Ovary (tissue), 9 donors: Measurements from ENCODE around the gene GLYATL1. TPM values are rescaled to one million over a fixed set of nuclear protein-coding genes. Genes with fewer than 3 reads are reported as not detected.
"Not testable (repeated sequence)": the region's sequence is repeated elsewhere in the genome, so short reads cannot be mapped to it uniquely, and the experiment has no call there.

ENCODE experiments used
- DNase-seq, 5 donors: peaks; one replicate each; pipeline ENCODE4 v3.0.0-alpha.2; 2019 to 2020
- H3K27ac ChIP-seq, 2 donors: fragments of 200-600 bp; one replicate each; pipeline versions ENCODE4 v1.5.1 to v1.8.0; 2019 to 2022
- H3K27me3 ChIP-seq: fragments of 200-600 bp; one replicate; pipeline ENCODE4 v1.8.0; 2022
- H3K36me3 ChIP-seq: fragments of 200-600 bp; sonication (generic); one replicate; pipeline ENCODE4 v1.5.1; 2019
- H3K4me1 ChIP-seq: one replicate; pipeline ENCODE4 v1.8.1; 2013; ENCODE audit warnings: mild to moderate bottlenecking, moderate library complexity; ENCODE audit not compliant: insufficient read depth
- H3K4me3 ChIP-seq: fragments of 200-600 bp; sonication (generic); one replicate; pipeline ENCODE4 v1.5.1; 2017
- H3K9me3 ChIP-seq, 2 donors: fragments of 200-600 bp in 1 of 2; sonication (generic) in 1 of 2; one replicate each; pipeline versions ENCODE4 v1.5.1 to v1.8.1; 2013 to 2019; ENCODE audit warnings: mild to moderate bottlenecking in 1 of 2, moderate library complexity in 1 of 2
- EP300 ChIP-seq: sonication (generic); formaldehyde crosslinking; IDR thresholded peaks from one replicate; pipeline ENCODE4 v1.6.1; 2017; ENCODE audit warnings: antibody characterized with exemption
- POLR2A ChIP-seq: fragments of 450-650 bp; IDR thresholded peaks from one replicate; pipeline ENCODE4 v1.6.1; 2017; ENCODE audit warnings: antibody characterized with exemption, mild to moderate bottlenecking, moderate library complexity
- WGBS, 3 donors: extraction: QIAGEN DNeasy Blood & Tissue Kit in 1 of 3; methylation state at CpG; one replicate each; pipeline versions ENCODE4 v1.1.5 to v1.1.7; 2013 to 2017; 5-methylcytosine and 5-hydroxymethylcytosine counted together
- intact Hi-C, 4 donors: fragments of 100-400 bp; cut with DNase I; formaldehyde crosslinking; loops; one replicate each; pipeline versions ENCODE4 v1.11.0 to v1.15.1; 2022 to 2023
- polyA plus RNA-seq, 2 donors: library from polyadenylated mRNA; stranded (reverse); fragments of 200-250 nt in 1 of 2; fragments of 350-450 nt in 1 of 2; fragmentation: Illumina TruSeq in 1 of 2; extraction: RNeasy Lipid Tissue Mini Kit (QIAGEN cat#74804) in 1 of 2; gene quantifications; one replicate each; pipeline ENCODE4 v1.2.3, GENCODE V29; 2013 to 2014
- total RNA-seq, 7 donors: library from RNA; depleted of rRNA in 2 of 7; stranded (reverse); fragments of >200 nt in 2 of 7; fragmentation: NEBNext Ultra II Directional in 3 of 7; extraction: Animal tissue kit (Norgen Biotek cat#: 25700) in 3 of 7; gene quantifications; one replicate each; pipeline versions ENCODE4 v1.1.0 to v1.2.4, GENCODE V29; 2016 to 2023
- TF ChIP-seq, protein P1 (sequence below), 3 donors: fragments of 450-650 bp in 2 of 3; fragments of 200-600 bp in 1 of 3; IDR thresholded peaks; one replicate each; pipeline versions ENCODE4 v1.5.1 to v1.8.0; 2016 to 2022; ENCODE audit warnings: antibody characterized with exemption in 3 of 3, mild to moderate bottlenecking in 1 of 3
- donor health status: DM: no; HTN: no; CAD: no; lungs with moderate emphysema.
- donor health status: DM: no; HTN: no; CAD: no.
- donor health status: Bipolar disorder and iron deficiency.
- donor health status: DM: yes; HTN: yes; CAD: no.
- donor health status: DM: no; HTN: no; CAD: no.
- donor health status: DM: yes; HTN: yes; CAD: no.

Gene GLYATL1
- total and polyA plus RNA-seq, 9 donors = 0.02 to 1.5 (median 0.23) TPM; not detected in 6

DNA sequence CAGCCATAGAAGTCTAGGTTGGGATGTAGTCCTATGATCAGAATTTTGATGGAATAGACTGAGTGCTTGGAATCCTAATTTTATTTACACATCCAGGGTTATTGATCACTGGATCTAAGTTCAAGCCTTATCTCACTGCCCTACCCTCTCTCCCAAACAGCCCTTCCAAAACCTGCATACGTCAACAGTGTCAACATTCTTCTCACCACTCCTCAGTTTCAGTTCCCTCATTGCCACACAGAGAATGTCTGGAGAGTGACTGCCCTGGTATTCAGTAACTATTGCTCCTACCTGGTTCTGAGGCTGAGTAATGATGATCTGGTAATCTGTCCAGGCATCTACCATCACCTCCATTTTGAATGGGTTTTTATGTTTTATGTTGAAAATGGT, 60.0 kb downstream of the GLYATL1 start:
- Histone ChIP-seq H3K4me1 (no peaks in the 10 kb centered on the region), H3K36me3 (no peaks in the 10 kb centered on the region), H3K9me3 (no peaks in the 10 kb centered on the region), H3K4me3 (no peak overlapping the region), H3K27me3 (no peaks in the 10 kb centered on the region), H3K27ac (no peak overlapping the region)
- intact Hi-C loops = no loop called here
- no peak for TF ChIP-seq EP300
- TF ChIP-seq POLR2A = no peak
- TF ChIP-seq, protein P1, sequence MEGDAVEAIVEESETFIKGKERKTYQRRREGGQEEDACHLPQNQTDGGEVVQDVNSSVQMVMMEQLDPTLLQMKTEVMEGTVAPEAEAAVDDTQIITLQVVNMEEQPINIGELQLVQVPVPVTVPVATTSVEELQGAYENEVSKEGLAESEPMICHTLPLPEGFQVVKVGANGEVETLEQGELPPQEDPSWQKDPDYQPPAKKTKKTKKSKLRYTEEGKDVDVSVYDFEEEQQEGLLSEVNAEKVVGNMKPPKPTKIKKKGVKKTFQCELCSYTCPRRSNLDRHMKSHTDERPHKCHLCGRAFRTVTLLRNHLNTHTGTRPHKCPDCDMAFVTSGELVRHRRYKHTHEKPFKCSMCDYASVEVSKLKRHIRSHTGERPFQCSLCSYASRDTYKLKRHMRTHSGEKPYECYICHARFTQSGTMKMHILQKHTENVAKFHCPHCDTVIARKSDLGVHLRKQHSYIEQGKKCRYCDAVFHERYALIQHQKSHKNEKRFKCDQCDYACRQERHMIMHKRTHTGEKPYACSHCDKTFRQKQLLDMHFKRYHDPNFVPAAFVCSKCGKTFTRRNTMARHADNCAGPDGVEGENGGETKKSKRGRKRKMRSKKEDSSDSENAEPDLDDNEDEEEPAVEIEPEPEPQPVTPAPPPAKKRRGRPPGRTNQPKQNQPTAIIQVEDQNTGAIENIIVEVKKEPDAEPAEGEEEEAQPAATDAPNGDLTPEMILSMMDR (IDR thresholded peaks at IDR 0.05) = no peak
- WGBS, 3 donors = 70 to 83% (median 81%) methylated on average over 1 of the region's 1 CpG
- no peak for DNase-seq

DNA sequence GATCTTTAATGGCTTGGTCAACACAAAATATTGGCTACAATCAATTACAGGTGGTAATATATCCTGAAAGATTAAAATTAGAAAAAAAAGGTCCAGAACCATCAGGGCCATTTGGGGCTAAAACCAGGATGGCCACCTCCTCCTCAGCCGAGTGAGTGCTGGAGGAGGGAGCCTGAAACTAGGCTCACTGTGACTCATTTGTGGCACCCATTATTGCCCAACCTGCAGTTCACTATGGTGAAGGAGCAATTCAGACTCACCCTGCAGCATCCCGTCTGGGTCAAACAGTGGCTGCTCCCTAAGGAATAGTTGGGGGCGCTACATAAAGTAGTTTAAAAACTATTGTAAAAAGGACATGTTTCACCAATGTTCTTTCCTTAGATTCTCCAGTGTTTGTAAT, 60.7 kb downstream of the GLYATL1 start:
- Histone ChIP-seq H3K4me1 (no peaks in the 10 kb centered on the region), H3K27ac (no peak overlapping the region), H3K9me3 (no peaks in the 10 kb centered on the region), H3K4me3 (no peak overlapping the region), H3K27me3 (no peaks in the 10 kb centered on the region), H3K36me3 (no peaks in the 10 kb centered on the region)
- intact Hi-C loops = no loop called here
- 68 to 74% (median 68%) methylated on average over 3 of the region's 3 CpGs for WGBS, 3 donors
- TF ChIP-seq, protein P1 (IDR thresholded peaks at IDR 0.05) = no peak
- no peak for TF ChIP-seq EP300
- no peak for TF ChIP-seq POLR2A
- no peak for DNase-seq

DNA sequence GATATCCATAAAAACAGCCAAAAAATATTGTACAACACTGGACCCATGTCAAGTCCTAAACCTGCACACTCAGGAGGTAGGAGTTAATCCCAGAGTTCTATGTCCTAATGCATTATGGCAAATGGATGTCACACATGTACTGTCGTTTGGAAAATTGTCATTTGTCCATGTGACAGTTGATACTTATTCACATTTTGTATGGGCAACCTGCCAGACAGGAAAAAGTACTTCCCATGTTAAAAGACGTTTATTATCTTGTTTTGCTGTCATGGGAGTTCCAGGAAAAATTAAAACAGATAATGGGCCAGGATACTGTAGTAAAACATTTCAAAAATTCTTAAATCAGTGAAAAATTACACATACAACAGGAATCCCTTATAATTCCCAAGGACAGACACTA, 62.7 kb downstream of the GLYATL1 start:
- H3K4me1 ChIP-seq, H3K27me3 ChIP-seq, H3K9me3 ChIP-seq, intact Hi-C loops, DNase-seq, H3K4me3 ChIP-seq, H3K27ac ChIP-seq, H3K36me3 ChIP-seq: not testable (repeated sequence)
- 11 to 16% (median 14%) methylated on average over 2 of the region's 2 CpGs for WGBS, 3 donors

Other genes with a start within 250 kb of the GLYATL1 start
- under 1 TPM in 1 of 7 donors, not detected in 6; 0.18 TPM for gene GLYAT, start 207.5 kb upstream of the GLYATL1 start, total RNA-seq
- not detected for gene GLYAT, start 207.5 kb upstream of the GLYATL1 start, polyA plus RNA-seq
- not detected for gene GLYATL2, start 94.8 kb upstream of the GLYATL1 start, total RNA-seq
- not detected for gene GLYATL2, start 94.8 kb upstream of the GLYATL1 start, polyA plus RNA-seq
- not detected for gene GLYATL1B, start 146.8 kb downstream of the GLYATL1 start, total RNA-seq
- gene GLYATL1B, start 146.8 kb downstream of the GLYATL1 start, polyA plus RNA-seq = not detected
- gene FAM111B, start 167.7 kb downstream of the GLYATL1 start, total RNA-seq = 1 to 10 TPM in 1 of 7 donors, under 1 TPM in 4, not detected in 2; 0.12 to 1.9 (median 0.18) TPM
- gene FAM111B, start 167.7 kb downstream of the GLYATL1 start, polyA plus RNA-seq = under 1 TPM; 0.13 to 0.25 TPM
- 10 to 100 TPM; 17.5 to 26.5 (median 20.4) TPM for gene FAM111A, start 203.4 kb downstream of the GLYATL1 start, total RNA-seq
- 10 to 100 TPM; 10.6 to 22.1 TPM for gene FAM111A, start 203.4 kb downstream of the GLYATL1 start, polyA plus RNA-seq
- 10 to 100 TPM in 6 of 7 donors, 1 to 10 TPM in 1; 6.1 to 20.3 (median 16.8) TPM for gene DTX4, start 232.6 kb downstream of the GLYATL1 start, total RNA-seq
- 10 to 100 TPM; 18.5 to 21.5 TPM for gene DTX4, start 232.6 kb downstream of the GLYATL1 start, polyA plus RNA-seq